OCI-M2 (cell line): Measurements from ENCODE around the gene SH2D6.
"Not testable (repeated sequence)": the region's sequence is repeated elsewhere in the genome, so short reads cannot be mapped to it uniquely, and the experiment has no call there.

Source experiments
- DNase-seq: peaks from one replicate; lab custom pipeline; 2025; ENCODE audit not compliant: unreplicated experiment; lab: John Stamatoyannopoulos, UW

Gene SH2D6

GRCh38 chr2:85398426-85399182 is 19.9 kb upstream of the SH2D6 start:
- DNase-seq: no peak

DNA sequence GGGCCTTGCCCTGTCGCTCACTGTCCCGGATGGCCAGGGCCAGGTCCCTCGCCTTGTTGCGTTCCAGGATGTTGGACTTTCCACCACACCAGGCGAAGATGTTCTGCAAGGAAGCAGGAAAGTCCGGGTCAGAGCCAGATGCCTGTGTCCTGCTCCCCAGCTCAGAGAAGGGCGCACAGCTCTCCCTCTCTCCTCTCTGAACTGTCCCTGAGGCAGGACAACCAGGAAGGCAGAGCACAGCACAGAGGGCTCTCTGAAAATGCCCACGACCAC is 19.4 kb upstream of the SH2D6 start:
- DNase-seq: no peak

- no peak for DNase-seq
Measured at GRCh38 chr2:85400023-85400422, 18.5 kb upstream of the SH2D6 start.

DNA sequence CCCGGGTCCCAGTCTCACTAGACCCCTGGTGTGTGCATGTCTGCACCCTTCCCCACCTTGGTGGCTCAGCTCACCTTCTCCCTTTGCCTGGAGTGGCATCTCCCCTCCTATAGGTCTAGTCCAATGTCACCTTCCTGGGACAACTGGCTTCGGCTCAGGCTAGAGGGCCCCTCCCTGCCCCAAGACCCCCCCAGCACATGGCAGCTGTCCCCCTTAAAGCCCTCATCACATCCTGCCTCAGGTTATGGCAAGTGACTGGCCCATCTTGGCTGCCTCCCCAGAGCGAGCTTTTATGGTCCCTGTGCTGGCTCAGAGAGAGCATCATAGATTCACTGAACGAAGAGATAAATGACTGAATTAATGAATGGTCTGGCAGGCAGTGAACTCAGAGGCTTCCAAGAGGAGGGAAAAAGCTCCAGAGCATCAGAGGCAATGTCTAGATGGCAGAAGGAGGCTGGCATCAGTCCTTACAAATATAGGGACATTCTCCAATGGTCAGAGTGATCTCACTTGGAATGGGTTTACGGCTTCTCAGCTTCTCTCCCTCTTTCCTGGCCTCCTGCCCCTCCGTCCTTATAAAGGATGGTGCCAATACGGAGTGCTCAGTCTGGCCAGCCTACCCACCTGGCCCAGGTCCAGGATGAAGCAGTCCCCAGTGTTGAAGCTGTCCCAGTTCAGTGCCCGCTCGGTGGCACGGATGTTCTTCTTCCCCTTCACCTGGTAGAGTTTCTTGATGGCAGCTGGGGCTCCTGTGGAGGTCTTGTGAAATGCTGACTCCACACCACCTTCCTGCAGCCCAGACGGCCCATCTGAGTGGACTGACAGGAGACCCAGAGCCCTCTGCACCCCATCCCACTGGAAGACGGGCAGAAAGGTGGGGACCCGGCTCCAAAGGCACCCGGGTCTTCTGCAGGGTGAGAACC is 17.7 kb upstream of the SH2D6 start:
- no peak for DNase-seq

DNA sequence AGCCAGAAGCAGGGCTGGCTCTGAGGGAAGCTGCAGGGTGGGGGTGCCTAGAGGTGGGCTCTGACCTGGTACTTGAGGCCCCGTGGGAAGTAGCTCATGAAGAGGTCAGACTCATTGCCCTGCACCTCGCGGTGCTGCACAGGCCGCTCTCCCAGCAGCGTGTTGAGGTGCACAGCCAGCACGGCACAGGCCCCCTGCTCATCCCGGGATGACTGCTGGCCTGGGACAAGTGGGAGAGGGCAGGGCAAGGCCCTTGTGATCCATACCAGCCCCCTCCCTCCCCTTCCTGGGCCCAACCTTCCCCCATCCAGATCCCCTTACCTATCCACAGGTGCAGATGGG is 17.1 kb upstream of the SH2D6 start:
- no peak for DNase-seq

GRCh38 chr2:85401844-85402243 is 16.7 kb upstream of the SH2D6 start:
- DNase-seq: no peak

GRCh38 chr2:85405201-85406059 is 13.1 kb upstream of the SH2D6 start:
- DNase-seq: no peak

GRCh38 chr2:85409845-85410583 is 8.5 kb upstream of the SH2D6 start, which contains the start of gene CAPG:
Gene CAPG (minus strand): TSS chr2:85410366. CDS start chr2:85402145, 8,221 bp downstream.
- DNase-seq: no peak

DNA sequence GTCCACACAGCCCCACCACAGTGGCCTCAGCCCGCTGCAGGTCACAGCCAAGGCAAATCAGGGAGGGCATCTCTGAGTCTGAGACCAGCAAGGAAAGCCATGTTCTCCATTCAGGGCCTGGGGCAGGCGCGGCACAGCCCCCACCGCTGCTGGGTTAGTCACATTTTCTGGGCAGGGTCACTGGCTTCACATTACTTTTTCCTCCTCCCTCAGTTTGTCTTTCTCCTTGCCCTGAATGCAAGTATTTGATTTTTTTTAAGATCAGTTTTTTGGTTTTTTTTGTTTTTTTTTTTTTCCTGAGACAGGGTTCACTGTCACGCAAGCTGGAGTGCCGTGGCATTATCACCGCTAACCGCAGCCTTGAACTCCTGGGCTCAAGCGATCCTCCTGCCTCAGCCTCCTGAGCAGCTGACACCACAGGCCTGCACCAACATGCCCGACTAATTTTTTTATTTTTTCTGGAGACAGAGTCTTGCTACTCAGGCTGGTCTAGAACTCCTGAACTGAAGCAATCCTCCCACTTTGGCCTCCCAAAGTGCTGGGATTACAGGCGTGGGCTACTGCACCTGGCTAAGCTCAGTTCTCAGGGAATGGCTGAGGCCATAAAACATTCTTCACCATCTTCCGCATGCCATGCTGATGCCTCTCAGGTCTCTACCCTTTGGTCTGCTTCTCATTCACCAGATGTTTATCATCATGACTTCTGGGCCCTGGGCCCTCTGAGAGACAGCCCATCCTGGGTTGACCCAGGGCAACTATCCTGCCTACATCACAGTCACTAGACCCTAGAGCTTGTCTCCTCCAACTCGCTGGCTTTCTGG is 7.7 kb upstream of the SH2D6 start:
- no peak for DNase-seq

DNA sequence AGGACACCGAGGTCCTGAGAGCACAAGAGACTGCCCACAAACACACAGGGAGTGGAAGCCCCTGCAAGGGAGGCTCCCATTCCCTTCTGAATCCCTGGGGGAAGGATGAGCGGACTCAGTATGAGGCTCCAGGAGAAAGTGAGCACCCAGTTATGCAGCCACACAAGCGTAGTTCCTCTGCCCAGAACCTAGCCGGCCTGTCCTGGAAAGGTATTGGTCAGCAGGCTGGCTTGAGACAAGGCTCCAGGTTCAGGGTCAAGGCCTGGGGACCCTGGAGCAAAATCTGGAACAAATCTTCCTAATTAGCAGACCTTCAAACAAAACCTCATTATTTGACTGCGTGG is 7.1 kb upstream of the SH2D6 start:
- no peak for DNase-seq

GRCh38 chr2:85413592-85414420 is 4.7 kb upstream of the SH2D6 start:
- DNase-seq: no peak

DNA sequence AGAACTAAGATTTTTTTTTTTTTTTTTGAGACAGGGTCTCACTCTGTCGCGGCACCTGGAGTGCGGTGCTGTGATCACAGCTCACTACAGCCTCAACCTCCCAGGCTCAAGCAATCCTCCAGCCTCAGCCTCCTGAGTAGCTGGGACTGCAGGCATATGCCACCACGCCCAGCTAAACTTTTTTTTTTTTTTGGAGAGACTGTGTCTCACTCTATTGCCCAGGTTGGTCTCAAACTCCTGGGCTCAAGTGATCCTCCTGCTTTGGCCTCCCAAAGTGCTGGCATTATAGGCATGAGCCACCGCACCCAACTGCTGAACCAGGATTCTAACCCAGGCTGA is 4.1 kb upstream of the SH2D6 start:
- DNase-seq: not testable (repeated sequence)

DNA sequence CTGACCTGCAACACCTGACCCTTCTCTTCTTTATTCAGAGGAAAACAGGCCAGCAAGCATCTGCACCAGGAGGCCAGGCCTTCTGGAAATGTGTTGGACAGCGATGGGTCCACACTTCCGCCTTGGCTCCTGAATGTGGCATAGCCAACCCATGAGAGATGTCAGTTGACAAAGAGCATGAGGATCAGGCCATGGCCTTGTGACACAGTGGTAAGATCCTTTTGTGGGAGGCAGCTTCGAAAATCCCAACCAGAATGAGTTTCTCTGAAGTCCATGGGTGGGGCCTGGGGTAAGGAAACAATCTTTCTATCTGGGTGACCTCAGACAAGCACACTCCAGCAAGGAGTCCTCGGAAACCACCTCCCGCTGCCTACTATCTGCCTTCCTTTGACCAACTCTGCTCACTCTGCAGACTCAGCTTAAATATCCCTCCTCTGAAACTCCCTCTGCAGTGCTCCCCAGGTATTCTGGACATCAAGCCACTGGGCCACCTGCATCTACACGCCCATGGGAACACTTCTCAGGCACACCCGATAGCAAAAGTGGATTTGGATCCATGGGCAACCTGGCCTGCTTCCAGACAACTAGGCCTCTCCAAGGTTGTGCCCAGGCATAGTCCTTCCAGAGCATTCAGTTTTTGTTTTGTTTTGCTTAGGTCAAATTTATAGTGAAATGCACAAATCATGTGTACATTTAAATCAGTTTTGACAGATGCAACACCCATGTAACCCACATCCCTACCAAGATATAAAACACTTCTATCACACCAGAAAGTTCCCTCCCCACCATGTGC is 3.6 kb upstream of the SH2D6 start:
- no peak for DNase-seq

GRCh38 chr2:85415980-85416650 is 2.4 kb upstream of the SH2D6 start:
- no peak for DNase-seq

- DNase-seq: no peak
Measured at GRCh38 chr2:85419009-85419675, 628 bp downstream of the SH2D6 start.

GRCh38 chr2:85420536-85421259 is 2.2 kb downstream of the SH2D6 start:
- DNase-seq: peak; percentile 64
